ENCODE measurements around the gene C9orf57. TPM values are rescaled to one million over a fixed set of nuclear protein-coding genes. Genes with fewer than 3 reads are reported as not detected.

Gene C9orf57
- total and polyA plus RNA-seq, 2 donors (not counting 1 experiment from before 2014, with no cell fraction given): not detected

DNA sequence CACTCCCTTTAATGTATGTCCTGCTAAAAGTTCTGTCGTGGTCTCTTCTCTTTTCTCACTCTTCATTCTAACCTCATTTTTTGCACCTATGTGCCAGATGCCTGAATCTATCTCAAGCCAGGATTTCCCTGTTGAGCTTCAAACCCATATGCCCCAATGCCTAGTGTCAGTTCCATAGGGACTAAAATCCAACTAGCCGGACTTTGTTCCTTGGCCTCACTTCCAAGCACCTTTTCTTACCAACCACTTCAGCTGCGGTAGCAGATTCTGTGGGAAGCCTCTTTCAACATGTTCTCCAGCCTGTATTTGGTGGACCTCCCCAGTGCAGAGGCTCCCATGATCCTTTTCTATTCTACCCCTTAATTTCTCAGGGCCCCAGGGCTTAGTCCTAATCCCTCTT is 17.5 kb downstream of the C9orf57 start:
- H3K9me3 ChIP-seq (ENCODE audit: control insufficient read depth, insufficient read depth, low read depth, low read length): no peaks in the 10 kb centered on the region
- no peak overlapping the region for H3K9ac ChIP-seq (ENCODE audit: insufficient read depth, low read length)
- H4K20me1 ChIP-seq (ENCODE audit: control insufficient read depth, extremely low read depth, insufficient read depth, low read length): no peaks in the 10 kb centered on the region
- no peak overlapping the region for H2AFZ ChIP-seq (ENCODE audit: low read length)
- H3K4me1 ChIP-seq (ENCODE audit: control insufficient read depth, extremely low read depth, insufficient read depth, low read length): no peaks in the 10 kb centered on the region
- no peak overlapping the region for H3K4me2 ChIP-seq (ENCODE audit: extremely low read depth, insufficient read depth, low read length)
- no peak for TF ChIP-seq EZH2 (IDR thresholded peaks at IDR 0.05; ENCODE audit: low read length, missing control alignments)
- TF ChIP-seq, protein P1, sequence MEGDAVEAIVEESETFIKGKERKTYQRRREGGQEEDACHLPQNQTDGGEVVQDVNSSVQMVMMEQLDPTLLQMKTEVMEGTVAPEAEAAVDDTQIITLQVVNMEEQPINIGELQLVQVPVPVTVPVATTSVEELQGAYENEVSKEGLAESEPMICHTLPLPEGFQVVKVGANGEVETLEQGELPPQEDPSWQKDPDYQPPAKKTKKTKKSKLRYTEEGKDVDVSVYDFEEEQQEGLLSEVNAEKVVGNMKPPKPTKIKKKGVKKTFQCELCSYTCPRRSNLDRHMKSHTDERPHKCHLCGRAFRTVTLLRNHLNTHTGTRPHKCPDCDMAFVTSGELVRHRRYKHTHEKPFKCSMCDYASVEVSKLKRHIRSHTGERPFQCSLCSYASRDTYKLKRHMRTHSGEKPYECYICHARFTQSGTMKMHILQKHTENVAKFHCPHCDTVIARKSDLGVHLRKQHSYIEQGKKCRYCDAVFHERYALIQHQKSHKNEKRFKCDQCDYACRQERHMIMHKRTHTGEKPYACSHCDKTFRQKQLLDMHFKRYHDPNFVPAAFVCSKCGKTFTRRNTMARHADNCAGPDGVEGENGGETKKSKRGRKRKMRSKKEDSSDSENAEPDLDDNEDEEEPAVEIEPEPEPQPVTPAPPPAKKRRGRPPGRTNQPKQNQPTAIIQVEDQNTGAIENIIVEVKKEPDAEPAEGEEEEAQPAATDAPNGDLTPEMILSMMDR (conservative IDR thresholded peaks at IDR 0.05 in 1 of 2, IDR thresholded peaks at IDR 0.05 in 1 of 2; ENCODE audit: low read depth in 1 of 2, low read length in 2 of 2): no peak
- DNase-seq (ENCODE audit: low read depth in 2 of 2): no peak
- no peak overlapping the region for H3K27ac ChIP-seq (ENCODE audit: insufficient read depth, low read length)
- no peaks in the 10 kb centered on the region for H3K36me3 ChIP-seq (ENCODE audit: control insufficient read depth, insufficient read depth, low read length)
- no peaks in the 10 kb centered on the region for H3K79me2 ChIP-seq (ENCODE audit: control insufficient read depth, insufficient read depth, low read length)
- no peaks in the 10 kb centered on the region for H3K27me3 ChIP-seq (ENCODE audit: control insufficient read depth, insufficient read depth, low read length)
- H3K4me3 ChIP-seq (replicated peaks in 1 of 4; ENCODE audit: control extremely low read depth in 1 of 4, insufficient read depth in 1 of 4, low read depth in 3 of 4, low read length in 4 of 4): no peak overlapping the region

DNA sequence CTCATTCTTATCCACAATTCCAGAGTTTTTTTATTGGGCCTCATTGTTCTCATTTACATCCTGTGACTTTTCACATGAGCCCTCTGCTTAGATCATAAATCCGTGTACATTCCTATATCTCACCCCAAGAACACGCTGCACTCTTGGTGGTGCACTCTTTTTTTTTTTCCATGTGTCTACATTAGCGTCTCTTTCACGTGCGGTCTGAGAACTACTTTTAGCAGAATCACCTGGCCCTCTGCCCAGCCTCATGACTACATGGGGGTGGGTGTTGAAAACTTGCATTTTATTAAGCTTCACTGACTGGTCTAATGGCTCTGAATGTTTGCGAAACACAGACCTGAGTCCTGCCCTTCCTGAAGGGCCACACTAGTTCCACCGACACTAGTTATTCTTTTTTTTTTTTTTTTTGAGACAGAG is 18.6 kb downstream of the C9orf57 start:
- no peak overlapping the region for H3K9ac ChIP-seq (ENCODE audit: insufficient read depth, low read length)
- H3K4me3 ChIP-seq (replicated peaks in 1 of 4; ENCODE audit: control extremely low read depth in 1 of 4, insufficient read depth in 1 of 4, low read depth in 3 of 4, low read length in 4 of 4): no peak overlapping the region
- H3K9me3 ChIP-seq (ENCODE audit: control insufficient read depth, insufficient read depth, low read depth, low read length): no peaks in the 10 kb centered on the region
- no peak overlapping the region for H3K27ac ChIP-seq (ENCODE audit: insufficient read depth, low read length)
- H3K79me2 ChIP-seq (ENCODE audit: control insufficient read depth, insufficient read depth, low read length): no peaks in the 10 kb centered on the region
- TF ChIP-seq, protein P1 (conservative IDR thresholded peaks at IDR 0.05 in 1 of 2, IDR thresholded peaks at IDR 0.05 in 1 of 2; ENCODE audit: low read depth in 1 of 2, low read length in 2 of 2): no peak
- TF ChIP-seq EZH2 (IDR thresholded peaks at IDR 0.05; ENCODE audit: low read length, missing control alignments): no peak
- no peaks in the 10 kb centered on the region for H3K27me3 ChIP-seq (ENCODE audit: control insufficient read depth, insufficient read depth, low read length)
- no peak overlapping the region for H2AFZ ChIP-seq (ENCODE audit: low read length)
- no peaks in the 10 kb centered on the region for H4K20me1 ChIP-seq (ENCODE audit: control insufficient read depth, extremely low read depth, insufficient read depth, low read length)
- H3K4me1 ChIP-seq (ENCODE audit: control insufficient read depth, extremely low read depth, insufficient read depth, low read length): no peaks in the 10 kb centered on the region
- no peaks in the 10 kb centered on the region for H3K36me3 ChIP-seq (ENCODE audit: control insufficient read depth, insufficient read depth, low read length)
- DNase-seq (ENCODE audit: low read depth in 2 of 2): peak; percentile 82 to 93
- H3K4me2 ChIP-seq (ENCODE audit: extremely low read depth, insufficient read depth, low read length): no peak overlapping the region

GRCh38 chr9:72041369-72041768 is 19.0 kb downstream of the C9orf57 start:
- no peak overlapping the region for H3K4me3 ChIP-seq (replicated peaks in 1 of 4; ENCODE audit: control extremely low read depth in 1 of 4, insufficient read depth in 1 of 4, low read depth in 3 of 4, low read length in 4 of 4)
- H3K4me2 ChIP-seq (ENCODE audit: extremely low read depth, insufficient read depth, low read length): no peak overlapping the region
- no peaks in the 10 kb centered on the region for H3K9me3 ChIP-seq (ENCODE audit: control insufficient read depth, insufficient read depth, low read depth, low read length)
- H3K79me2 ChIP-seq (ENCODE audit: control insufficient read depth, insufficient read depth, low read length): no peaks in the 10 kb centered on the region
- DNase-seq (ENCODE audit: low read depth in 2 of 2): no peak
- no peaks in the 10 kb centered on the region for H3K4me1 ChIP-seq (ENCODE audit: control insufficient read depth, extremely low read depth, insufficient read depth, low read length)
- no peak overlapping the region for H2AFZ ChIP-seq (ENCODE audit: low read length)
- no peak overlapping the region for H3K27ac ChIP-seq (ENCODE audit: insufficient read depth, low read length)
- TF ChIP-seq, protein P1 (conservative IDR thresholded peaks at IDR 0.05 in 1 of 2, IDR thresholded peaks at IDR 0.05 in 1 of 2; ENCODE audit: low read depth in 1 of 2, low read length in 2 of 2): no peak
- TF ChIP-seq EZH2 (IDR thresholded peaks at IDR 0.05; ENCODE audit: low read length, missing control alignments): no peak
- no peaks in the 10 kb centered on the region for H3K36me3 ChIP-seq (ENCODE audit: control insufficient read depth, insufficient read depth, low read length)
- no peak overlapping the region for H3K9ac ChIP-seq (ENCODE audit: insufficient read depth, low read length)
- H4K20me1 ChIP-seq (ENCODE audit: control insufficient read depth, extremely low read depth, insufficient read depth, low read length): no peaks in the 10 kb centered on the region
- H3K27me3 ChIP-seq (ENCODE audit: control insufficient read depth, insufficient read depth, low read length): no peaks in the 10 kb centered on the region

All from fibroblast of lung (primary cell).